K562 (cell line): ENCODE measurements around the gene ITPRIP. TPM values are rescaled to one million over a fixed set of nuclear protein-coding genes. Genes with fewer than 3 reads are reported as not detected.

Experiments
- ATAC-seq: fragments of 200-7000 bp; cut with Tn5 transposase; 3 replicates; pipeline ENCODE4 v1.9.1; 2020; ENCODE audit warnings: moderate library complexity
- BruUV-seq: library from RNA; stranded (reverse); fragments of 400-500 nt; replicated peaks from 2 replicates; lab custom pipeline; 2021; lab: Mats Ljungman, UMichigan
- CTCF ChIA-PET: fragments of 300-600 bp; formaldehyde crosslinking; extraction: SDS; loops from one replicate; lab custom pipeline; 2021; ENCODE audit warnings: low intra/inter-chr PET ratio; lab: Yijun Ruan, JAX
- POLR2A ChIA-PET: fragments of 300-600, 350-650 bp; sonication (Branson Sonifier 250); formaldehyde crosslinking; extraction: SDS; loops from one replicate; lab custom pipeline; 2021; ENCODE audit warnings: antibody characterized with exemption, inconsistent platforms; lab: Yijun Ruan, JAX
- DNase-seq, 4 experiments: peaks; one replicate each; pipeline versions ENCODE4 v3.0.0 to v3.0.0-alpha.2; 2011 to 2018; ENCODE audit warnings: low spot score in 3 of 4, mixed read lengths in 3 of 4; ENCODE audit errors: extremely low read depth in 1 of 4
- FAIRE-seq: peaks from 2 replicates; lab custom pipeline; 2011; peaks lifted over from hg19 to GRCh38; lab: Jason Lieb, UNC
- H2AFZ ChIP-seq: 2 replicates; pipeline ENCODE4 v1.6.0; 2011; ENCODE audit warnings: low read depth, low read length, control low read depth, inconsistent platforms
- H3K27ac ChIP-seq: fragments of 200-600 bp; 3 replicates; pipeline ENCODE4 v1.8.0; 2011; ENCODE audit warnings: low read depth, mild to moderate bottlenecking, control low read depth, inconsistent platforms, low read length, moderate library complexity, mixed read lengths; ENCODE audit errors: extremely low read depth
- H3K27me3 ChIP-seq, 2 experiments: fragments of 300-600 bp in 1 of 2; 2 replicates in 1 of 2; 3 replicates in 1 of 2; pipeline versions ENCODE4 v1.6.0 to v1.8.0; 2011; ENCODE audit warnings: inconsistent platforms in 2 of 2, low read length in 2 of 2, mild to moderate bottlenecking in 1 of 2, mixed read lengths in 1 of 2, moderate library complexity in 1 of 2; ENCODE audit not compliant: control insufficient read depth in 2 of 2, insufficient read depth in 2 of 2
- H3K36me3 ChIP-seq: fragments of 300-600 bp; 3 replicates; pipeline ENCODE4 v1.8.0; 2011; ENCODE audit warnings: mild to moderate bottlenecking, low read length, inconsistent platforms; ENCODE audit not compliant: control insufficient read depth, insufficient read depth
- H3K4me1 ChIP-seq, 2 experiments: fragments of 200-600 bp in 1 of 2; replicated peaks in 1 of 2; 2 replicates in 1 of 2; 3 replicates in 1 of 2; pipeline versions ENCODE4 v1.5.1 to v1.8.0; 2011; ENCODE audit warnings: inconsistent platforms in 2 of 2, low read length in 2 of 2, mild to moderate bottlenecking in 1 of 2, mixed read lengths in 1 of 2, moderate library complexity in 1 of 2; ENCODE audit not compliant: control insufficient read depth in 2 of 2, insufficient read depth in 2 of 2
- H3K4me2 ChIP-seq: 2 replicates; pipeline ENCODE4 v1.6.1; 2011; ENCODE audit warnings: low read length, control low read depth, inconsistent platforms, mixed read lengths; ENCODE audit not compliant: insufficient read depth
- H3K4me3 ChIP-seq: fragments of 200-600 bp; sonication (generic), shearing (Covaris generic); 2 replicates; pipeline ENCODE4 v1.5.1; 2016; ENCODE audit warnings: control low read depth, inconsistent platforms
- H3K79me2 ChIP-seq: fragments of 200-600 bp; 3 replicates; pipeline ENCODE4 v1.8.0; 2011; ENCODE audit warnings: low read length, inconsistent platforms; ENCODE audit not compliant: control insufficient read depth, insufficient read depth
- H3K9ac ChIP-seq, 2 experiments: 2 replicates each; pipeline versions ENCODE4 v1.6.0 to v1.6.1; 2011; ENCODE audit warnings: low read depth in 2 of 2, low read length in 2 of 2, control low read depth in 1 of 2, inconsistent platforms in 1 of 2, mild to moderate bottlenecking in 1 of 2, mixed read lengths in 1 of 2; ENCODE audit not compliant: insufficient read depth in 1 of 2
- H3K9me1 ChIP-seq: one replicate; pipeline ENCODE4 v1.6.0; 2011; ENCODE audit warnings: inconsistent platforms, mild to moderate bottlenecking, low read length, moderate library complexity; ENCODE audit not compliant: control insufficient read depth, insufficient read depth
- H3K9me3 ChIP-seq: replicated peaks from 2 replicates; pipeline ENCODE4 v1.5.1; 2011; ENCODE audit warnings: low read depth, low read length, inconsistent platforms; ENCODE audit not compliant: control insufficient read depth, insufficient read depth
- H4K20me1 ChIP-seq: replicated peaks from 2 replicates; pipeline ENCODE4 v1.6.1; 2011; ENCODE audit warnings: low read length, inconsistent platforms, mixed read lengths; ENCODE audit not compliant: control insufficient read depth, insufficient read depth
- CBX3 ChIP-seq, 2 experiments: IDR thresholded peaks; 1 replicate in 1 of 2; 2 replicates in 1 of 2; pipeline ENCODE4 v1.6.1; 2012; ENCODE audit warnings: inconsistent platforms in 2 of 2, low read length in 2 of 2, borderline replicate concordance in 1 of 2, control low read depth in 1 of 2
- FIP1L1 ChIP-seq: fragments of 200-400 bp; formaldehyde crosslinking; IDR thresholded peaks from 2 replicates; pipeline ENCODE4 v1.6.1; 2018; ENCODE audit warnings: mild to moderate bottlenecking, low read depth, low read length; ENCODE audit not compliant: poor library complexity, severe bottlenecking
- TRIM28 ChIP-seq: fragments of 450-650 bp; IDR thresholded peaks from 2 replicates; pipeline ENCODE4 v1.6.1; 2017
- XRCC4 ChIP-seq: IDR thresholded peaks from one replicate; pipeline ENCODE4 v1.6.1; 2011; ENCODE audit not compliant: insufficient read depth, insufficient read length; ENCODE audit errors: extremely low read depth
- ZFP30 ChIP-seq: fragments of 250-450 bp; sonication (Bioruptor Pico); IDR thresholded peaks from 2 replicates; pipeline ENCODE4 v1.8.0; 2022; ENCODE audit warnings: moderate library complexity, mild to moderate bottlenecking, inconsistent platforms, borderline replicate concordance
- ZFX ChIP-seq: sonication (generic); formaldehyde crosslinking; IDR thresholded peaks from 2 replicates; pipeline ENCODE4 v1.8.0; 2022; ENCODE audit warnings: mild to moderate bottlenecking, missing genetic modification reagents, moderate library complexity
- WGBS: fragments of 100-300 bp; shearing (Covaris generic); methylation state at CpG from one replicate; pipeline ENCODE4 v1.1.6; 2016; ENCODE audit warnings: low coverage, mixed read lengths; ENCODE audit not compliant: insufficient coverage; ENCODE audit errors: missing lambda C conversion rate; 5-methylcytosine and 5-hydroxymethylcytosine counted together
- in situ Hi-C: fragments of 300-500 bp; cut with MboI; formaldehyde crosslinking; loops from 4 replicates; pipeline ENCODE4 v1.15.0; 2018; ENCODE audit warnings: inconsistent platforms, mixed read lengths
- intact Hi-C: fragments of 100-400 bp; cut with micrococcal nuclease; formaldehyde crosslinking; loops from 2 replicates; pipeline ENCODE4 v1.14.2; 2022
- polyA plus RNA-seq, 8 experiments: library from polyadenylated mRNA; depleted of rRNA in 4 of 8; stranded (reverse) in 5 of 8; unstranded in 3 of 8; fragments of >200 nt; fragmentation: Nextera tagmentation in 2 of 8; fragmentation: Illumina TruSeq in 1 of 8; extraction: Ambion mirVana in 2 of 8; extraction: Trizol in 1 of 8; gene quantifications; 2 replicates each; pipeline versions ENCODE4 v1.2.1 to v1.2.3, GENCODE V29; 2011 to 2014; ENCODE audit warnings: inconsistent platforms in 1 of 8, missing spikeins in 1 of 8
- total RNA-seq, 7 experiments: library from RNA; depleted of rRNA in 6 of 7; stranded (reverse); fragments of >200 nt in 6 of 7; fragmentation: Illumina TruSeq in 2 of 7; extraction: Trizol in 2 of 7; gene quantifications; 2 replicates each; pipeline versions ENCODE4 v1.2.1 to v1.2.3, GENCODE V29; 2011 to 2021; ENCODE audit warnings: low replicate concordance in 1 of 7
- TF ChIP-seq, protein P1 (sequence below): fragments of 450-650 bp; IDR thresholded peaks from 2 replicates; pipeline ENCODE4 v1.6.1; 2016

Gene ITPRIP
- total and polyA plus RNA-seq, 9 of the 15 experiments (the other 6 are each of a cell fraction or from before 2014, with no cell fraction given): 4.4 to 28.5 (median 10.9) TPM

DNA sequence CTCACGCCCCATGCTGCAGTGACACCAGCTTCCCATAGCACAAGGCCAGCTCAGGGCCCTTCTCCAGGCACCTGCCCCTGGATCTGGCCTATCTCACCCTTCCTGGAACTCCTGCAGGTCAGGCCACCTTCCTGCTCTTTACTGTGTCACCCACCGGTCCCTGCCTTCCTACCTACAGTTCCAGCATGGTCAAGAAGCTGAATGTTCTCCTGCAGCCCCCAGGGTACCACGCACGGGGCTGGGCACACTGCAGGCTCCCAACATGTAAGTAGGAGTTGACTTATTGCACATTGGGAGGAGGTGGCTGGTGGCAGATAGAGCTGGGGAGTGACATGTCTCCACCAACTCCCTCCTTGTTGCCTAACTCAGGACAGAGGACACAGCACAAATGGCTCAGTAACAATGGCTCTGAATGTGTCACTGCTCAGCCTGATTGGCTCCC is 14.5 kb downstream of the ITPRIP start:
- Histone ChIP-seq H4K20me1 (peaks cover 76% of the 10 kb centered on the region), H3K27ac (no peak overlapping the region), H3K36me3 (peaks cover 65% of the 10 kb centered on the region; the same call in 2 of the 3 replicates), H3K79me2 (peaks cover 100% of the 10 kb centered on the region), H3K27me3 (no peaks in the 10 kb centered on the region), H3K4me1 (peaks cover 10 to 25% of the 10 kb centered on the region in 2 experiments; a peak in 4 of 5 replicates), H3K4me2 (no peak overlapping the region), H3K9me3 (no peaks in the 10 kb centered on the region), H3K4me3 (no peak overlapping the region), H3K9ac (no peak overlapping the region), H3K9me1 (peaks cover 24% of the 10 kb centered on the region), H2AFZ (no peak overlapping the region)
- in situ Hi-C loops: no loop called here
- CTCF ChIA-PET: no interaction called here
- POLR2A ChIA-PET: no interaction called here
- TF ChIP-seq FIP1L1: no peak
- TF ChIP-seq TRIM28: no peak
- TF ChIP-seq XRCC4: no peak
- TF ChIP-seq, protein P1, sequence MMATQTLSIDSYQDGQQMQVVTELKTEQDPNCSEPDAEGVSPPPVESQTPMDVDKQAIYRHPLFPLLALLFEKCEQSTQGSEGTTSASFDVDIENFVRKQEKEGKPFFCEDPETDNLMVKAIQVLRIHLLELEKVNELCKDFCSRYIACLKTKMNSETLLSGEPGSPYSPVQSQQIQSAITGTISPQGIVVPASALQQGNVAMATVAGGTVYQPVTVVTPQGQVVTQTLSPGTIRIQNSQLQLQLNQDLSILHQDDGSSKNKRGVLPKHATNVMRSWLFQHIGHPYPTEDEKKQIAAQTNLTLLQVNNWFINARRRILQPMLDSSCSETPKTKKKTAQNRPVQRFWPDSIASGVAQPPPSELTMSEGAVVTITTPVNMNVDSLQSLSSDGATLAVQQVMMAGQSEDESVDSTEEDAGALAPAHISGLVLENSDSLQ: no peak
- TF ChIP-seq ZFX (CRISPR knock-in tag): no peak
- TF ChIP-seq CBX3 (IDR thresholded peaks at IDR 0.05; ENCODE audit: borderline replicate concordance in 1 of 2, low read length in 2 of 2): no peak
- no peak for TF ChIP-seq ZFP30 (CRISPR knock-in tag)
- ATAC-seq (no peak), FAIRE-seq (no peak), DNase-seq (no peak)
- 79% methylated on average over 4 of the region's 4 CpGs for WGBS
- intact Hi-C loops: loop anchor here (1.0 kb wide), 1 partner anchor 14 kb away; no protein-coding TSS in a partner anchor
- BruUV-seq: no TSS peak
